Mesenchymal stem cell (in vitro differentiated cells and primary cell): ENCODE measurements around the gene NAALADL2.
A peak's percentile ranks its signal among the peaks of the same experiment; 100 is the strongest.

ENCODE experiments used
- DNase-seq: peaks from one replicate; pipeline ENCODE4 v3.0.0-alpha.2; 2013
- H2AFZ ChIP-seq: one replicate; pipeline ENCODE4 v1.6.1; 2013; ENCODE audit warnings: low read depth, mild to moderate bottlenecking, control low read depth, inconsistent platforms, low read length, moderate library complexity
- H2AK5ac ChIP-seq: 2 replicates; pipeline ENCODE4 v1.6.1; 2013; ENCODE audit warnings: low read length, moderate library complexity, mild to moderate bottlenecking, inconsistent platforms; ENCODE audit not compliant: severe bottlenecking
- H2BK120ac ChIP-seq: one replicate; pipeline ENCODE4 v1.6.1; 2013; ENCODE audit warnings: low read depth, mild to moderate bottlenecking, inconsistent platforms, low read length, moderate library complexity
- H2BK12ac ChIP-seq, 2 experiments: one replicate each; pipeline ENCODE4 v1.6.1; 2013; ENCODE audit warnings: inconsistent platforms in 2 of 2, low read length in 2 of 2, mild to moderate bottlenecking in 2 of 2, moderate library complexity in 2 of 2, control low read depth in 1 of 2
- H2BK15ac ChIP-seq: one replicate; pipeline ENCODE4 v1.6.1; 2013; ENCODE audit warnings: mild to moderate bottlenecking, low read depth, inconsistent platforms; ENCODE audit not compliant: poor library complexity, severe bottlenecking
- H2BK5ac ChIP-seq: 2 replicates; pipeline ENCODE4 v1.6.1; 2013; ENCODE audit warnings: low read depth, mild to moderate bottlenecking, low read length, control low read depth, inconsistent platforms; ENCODE audit not compliant: poor library complexity, severe bottlenecking
- H3K14ac ChIP-seq, 2 experiments: one replicate each; pipeline ENCODE4 v1.6.1; 2013; ENCODE audit warnings: inconsistent platforms in 2 of 2, low read length in 2 of 2, control low read depth in 1 of 2, mild to moderate bottlenecking in 1 of 2, moderate library complexity in 1 of 2
- H3K18ac ChIP-seq, 2 experiments: one replicate each; pipeline ENCODE4 v1.6.1; 2013; ENCODE audit warnings: inconsistent platforms in 2 of 2, low read length in 2 of 2, control low read depth in 1 of 2, low read depth in 1 of 2, mild to moderate bottlenecking in 1 of 2
- H3K23ac ChIP-seq, 2 experiments: one replicate each; pipeline ENCODE4 v1.6.1; 2013; ENCODE audit warnings: inconsistent platforms in 2 of 2, low read length in 2 of 2, mild to moderate bottlenecking in 2 of 2, moderate library complexity in 2 of 2, control low read depth in 1 of 2
- H3K27ac ChIP-seq: 2 replicates; pipeline ENCODE4 v1.5.1; 2013; ENCODE audit warnings: mild to moderate bottlenecking, moderate library complexity, low read length, control low read depth, inconsistent platforms; ENCODE audit not compliant: poor library complexity, severe bottlenecking
- H3K27me3 ChIP-seq, 2 experiments: 2 replicates each; pipeline versions ENCODE4 v1.6.1 to v1.7.0; 2013; ENCODE audit warnings: low read length in 2 of 2, mild to moderate bottlenecking in 2 of 2, moderate library complexity in 2 of 2, control low read depth in 1 of 2, inconsistent platforms in 1 of 2; ENCODE audit not compliant: control insufficient read depth in 1 of 2, insufficient read depth in 1 of 2
- H3K36me3 ChIP-seq, 2 experiments: 2 replicates each; pipeline versions ENCODE4 v1.6.1 to v1.7.0; 2013; ENCODE audit warnings: low read length in 2 of 2, control low read depth in 1 of 2, inconsistent platforms in 1 of 2, low read depth in 1 of 2, mild to moderate bottlenecking in 1 of 2; ENCODE audit not compliant: insufficient read depth in 2 of 2, control insufficient read depth in 1 of 2
- H3K4ac ChIP-seq, 2 experiments: one replicate each; pipeline ENCODE4 v1.6.1; 2013; ENCODE audit warnings: inconsistent platforms in 2 of 2, low read length in 2 of 2, mild to moderate bottlenecking in 2 of 2, moderate library complexity in 2 of 2, control low read depth in 1 of 2, low read depth in 1 of 2
- H3K4me1 ChIP-seq: 2 replicates; pipeline ENCODE4 v1.6.1; 2013; ENCODE audit warnings: low read depth, low read length, control low read depth; ENCODE audit not compliant: control insufficient read depth, insufficient read depth
- H3K4me2 ChIP-seq: 2 replicates; pipeline ENCODE4 v1.6.1; 2013; ENCODE audit warnings: low read length, mild to moderate bottlenecking, inconsistent platforms; ENCODE audit not compliant: poor library complexity, severe bottlenecking
- H3K4me3 ChIP-seq, 2 experiments: 2 replicates each; pipeline versions ENCODE4 v1.5.1 to v1.7.0; 2013; ENCODE audit warnings: low read length in 2 of 2, mild to moderate bottlenecking in 2 of 2, control low read depth in 1 of 2, low read depth in 1 of 2; ENCODE audit not compliant: insufficient read depth in 1 of 2
- H3K79me1 ChIP-seq: replicated peaks from 2 replicates; pipeline ENCODE4 v1.6.1; 2013; ENCODE audit warnings: mild to moderate bottlenecking, control low read depth, low read length, inconsistent platforms; ENCODE audit not compliant: poor library complexity, severe bottlenecking
- H3K9ac ChIP-seq: 2 replicates; pipeline ENCODE4 v1.7.0; 2013; ENCODE audit warnings: mild to moderate bottlenecking, low read length, moderate library complexity
- H3K9me3 ChIP-seq: 2 replicates; pipeline ENCODE4 v1.7.0; 2013; ENCODE audit warnings: mild to moderate bottlenecking, low read length; ENCODE audit not compliant: control insufficient read depth
- H4K8ac ChIP-seq: one replicate; pipeline ENCODE4 v1.6.1; 2013; ENCODE audit warnings: inconsistent platforms, mild to moderate bottlenecking, low read length, moderate library complexity
- H4K91ac ChIP-seq: one replicate; pipeline ENCODE4 v1.6.1; 2013; ENCODE audit warnings: mild to moderate bottlenecking, low read length, inconsistent platforms
- WGBS: methylation state at CpG from one replicate; pipeline ENCODE4 v1.1.7; 2013; ENCODE audit warnings: mixed read lengths; 5-methylcytosine and 5-hydroxymethylcytosine counted together

The NAALADL2 gene

GRCh38 chr3:175001091-175001490 is 142.0 kb downstream of the NAALADL2 start:
- Histone ChIP-seq H3K4me1 (no peaks in the 10 kb centered on the region), H3K9me3 (no peaks in the 10 kb centered on the region), H2BK12ac (peak overlapping the region; percentile 72 to 97), H4K8ac (no peak overlapping the region), H3K4me2 (no peak overlapping the region), H3K79me1 (no peaks in the 10 kb centered on the region), H3K27me3 (no peaks in the 10 kb centered on the region), H2BK120ac (peak overlapping the region; percentile 97), H2BK5ac (no peak overlapping the region), H4K91ac (no peak overlapping the region), H3K23ac (no peak overlapping the region), H3K4me3 (no peak overlapping the region), H2AFZ (no peak overlapping the region), H3K9ac (no peak overlapping the region), H3K27ac (no peak overlapping the region), H3K14ac (no peak overlapping the region), H2AK5ac (no peak overlapping the region), H3K4ac (peak overlapping the region in 1 of 2 experiments; percentile 30), H3K18ac (peak overlapping the region; percentile 37 to 43), H3K36me3 (no peaks in the 10 kb centered on the region), H2BK15ac (no peak overlapping the region)
- WGBS = 100% methylated on average over 1 of the region's 1 CpG
- no peak for DNase-seq

- no peaks in the 10 kb centered on the region for H3K4me1 ChIP-seq
- H3K18ac ChIP-seq = no peak overlapping the region
- no peak overlapping the region for H3K14ac ChIP-seq
- no peak overlapping the region for H3K27ac ChIP-seq
- H4K8ac ChIP-seq = no peak overlapping the region
- no peak overlapping the region for H4K91ac ChIP-seq
- no peak overlapping the region for H2BK15ac ChIP-seq
- no peak overlapping the region for H2BK5ac ChIP-seq
- H3K4ac ChIP-seq = no peak overlapping the region
- H2AK5ac ChIP-seq = no peak overlapping the region
- H3K27me3 ChIP-seq = no peaks in the 10 kb centered on the region
- H3K4me2 ChIP-seq = no peak overlapping the region
- no peak overlapping the region for H2AFZ ChIP-seq
- no peak overlapping the region for H3K23ac ChIP-seq
- H3K36me3 ChIP-seq = no peaks in the 10 kb centered on the region
- peak; percentile 99 for DNase-seq
- no peak overlapping the region for H2BK12ac ChIP-seq
- no CpG with 5 or more reads among the region's 1 CpG for WGBS
- H2BK120ac ChIP-seq = no peak overlapping the region
- no peaks in the 10 kb centered on the region for H3K79me1 ChIP-seq
- no peaks in the 10 kb centered on the region for H3K9me3 ChIP-seq
- no peak overlapping the region for H3K4me3 ChIP-seq
- no peak overlapping the region for H3K9ac ChIP-seq
These were observed 143.6 kb downstream of the NAALADL2 start for GRCh38 chr3:175002732-175003143.

GRCh38 chr3:175003590-175003989 is 144.5 kb downstream of the NAALADL2 start:
- WGBS = 91% methylated on average over 1 of the region's 2 CpGs
- Histone ChIP-seq H3K9me3 (no peaks in the 10 kb centered on the region), H3K27me3 (no peaks in the 10 kb centered on the region), H3K18ac (peak overlapping the region; percentile 67 to 72), H3K4me3 (no peak overlapping the region), H4K8ac (peak overlapping the region; percentile 82), H3K4me2 (no peak overlapping the region), H3K36me3 (no peaks in the 10 kb centered on the region), H3K4me1 (no peaks in the 10 kb centered on the region), H2BK15ac (no peak overlapping the region), H3K27ac (no peak overlapping the region), H3K14ac (no peak overlapping the region), H3K9ac (no peak overlapping the region), H2AK5ac (no peak overlapping the region), H2BK5ac (no peak overlapping the region), H4K91ac (peak overlapping the region; percentile 73), H3K4ac (peak overlapping the region; percentile 73 to 75), H2BK120ac (peak overlapping the region; percentile 75), H2AFZ (no peak overlapping the region), H3K79me1 (no peaks in the 10 kb centered on the region), H2BK12ac (peak overlapping the region; percentile 70 to 86), H3K23ac (no peak overlapping the region)
- peak; percentile 21 for DNase-seq

GRCh38 chr3:175005193-175005592 is 146.1 kb downstream of the NAALADL2 start:
- Histone ChIP-seq H3K27me3 (no peaks in the 10 kb centered on the region), H3K4ac (no peak overlapping the region), H3K9me3 (no peaks in the 10 kb centered on the region), H3K18ac (no peak overlapping the region), H3K27ac (no peak overlapping the region), H3K4me3 (no peak overlapping the region), H3K14ac (no peak overlapping the region), H2BK5ac (no peak overlapping the region), H3K4me1 (no peaks in the 10 kb centered on the region), H2BK15ac (no peak overlapping the region), H3K23ac (no peak overlapping the region), H3K79me1 (no peaks in the 10 kb centered on the region), H3K9ac (peak overlapping the region; percentile 39), H2BK120ac (no peak overlapping the region), H3K36me3 (no peaks in the 10 kb centered on the region), H4K8ac (no peak overlapping the region), H2BK12ac (no peak overlapping the region), H2AFZ (no peak overlapping the region), H2AK5ac (no peak overlapping the region), H4K91ac (no peak overlapping the region), H3K4me2 (no peak overlapping the region)
- DNase-seq = peak; percentile 2
- WGBS = no CpG with 5 or more reads among the region's 1 CpG
